Epithelial cell of esophagus (primary cell): Measurements from ENCODE around the gene SHROOM3.

Experiments used
- DNase-seq: peaks from one replicate; pipeline ENCODE4 v3.0.0; 2010; ENCODE audit warnings: low read depth
- H3K4me3 ChIP-seq: 2 replicates; pipeline ENCODE4 v1.5.1; 2011; ENCODE audit warnings: mild to moderate bottlenecking, low read length, control low read depth
- TF ChIP-seq, protein P1 (sequence below): IDR thresholded peaks from 2 replicates; pipeline ENCODE4 v1.5.1; 2011; ENCODE audit warnings: low read depth, mild to moderate bottlenecking, low read length, control low read depth, inconsistent platforms; ENCODE audit not compliant: insufficient read depth; ENCODE audit errors: missing control alignments

Gene SHROOM3

DNA sequence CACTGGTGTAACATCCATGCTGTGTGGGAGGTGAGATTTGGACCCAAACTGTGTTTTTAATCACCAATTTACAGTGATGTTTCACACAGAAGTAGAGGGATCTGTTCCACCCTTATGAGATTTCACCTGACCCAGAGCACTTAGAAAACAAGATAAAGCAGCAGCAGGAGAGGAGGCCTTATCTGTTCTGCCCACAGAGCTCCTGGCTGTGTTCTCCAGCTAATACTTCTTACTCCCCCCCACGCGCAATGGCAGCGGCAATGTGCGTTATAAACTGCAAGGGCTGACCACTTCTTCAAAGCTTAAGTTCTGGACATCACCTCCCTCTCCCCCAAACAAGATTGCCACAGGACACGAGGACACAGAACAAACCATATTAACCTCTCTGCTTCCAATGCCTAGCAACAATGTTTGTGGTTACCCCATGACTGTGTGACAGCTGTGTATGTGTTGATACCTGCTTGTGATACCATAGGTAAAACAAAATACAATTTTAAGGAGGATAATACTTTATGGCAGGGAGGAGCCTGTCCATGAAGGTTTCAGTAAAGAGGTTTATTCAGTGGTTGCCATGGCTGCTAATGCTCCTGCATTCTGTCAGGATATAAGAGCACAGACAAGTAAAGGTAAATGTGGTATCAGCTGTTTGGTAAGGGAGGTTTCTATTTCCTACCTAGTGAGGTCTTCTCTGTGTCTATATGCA, 252.9 kb downstream of the SHROOM3 start:
- DNase-seq = no peak
- no peak overlapping the region for H3K4me3 ChIP-seq
- TF ChIP-seq, protein P1, sequence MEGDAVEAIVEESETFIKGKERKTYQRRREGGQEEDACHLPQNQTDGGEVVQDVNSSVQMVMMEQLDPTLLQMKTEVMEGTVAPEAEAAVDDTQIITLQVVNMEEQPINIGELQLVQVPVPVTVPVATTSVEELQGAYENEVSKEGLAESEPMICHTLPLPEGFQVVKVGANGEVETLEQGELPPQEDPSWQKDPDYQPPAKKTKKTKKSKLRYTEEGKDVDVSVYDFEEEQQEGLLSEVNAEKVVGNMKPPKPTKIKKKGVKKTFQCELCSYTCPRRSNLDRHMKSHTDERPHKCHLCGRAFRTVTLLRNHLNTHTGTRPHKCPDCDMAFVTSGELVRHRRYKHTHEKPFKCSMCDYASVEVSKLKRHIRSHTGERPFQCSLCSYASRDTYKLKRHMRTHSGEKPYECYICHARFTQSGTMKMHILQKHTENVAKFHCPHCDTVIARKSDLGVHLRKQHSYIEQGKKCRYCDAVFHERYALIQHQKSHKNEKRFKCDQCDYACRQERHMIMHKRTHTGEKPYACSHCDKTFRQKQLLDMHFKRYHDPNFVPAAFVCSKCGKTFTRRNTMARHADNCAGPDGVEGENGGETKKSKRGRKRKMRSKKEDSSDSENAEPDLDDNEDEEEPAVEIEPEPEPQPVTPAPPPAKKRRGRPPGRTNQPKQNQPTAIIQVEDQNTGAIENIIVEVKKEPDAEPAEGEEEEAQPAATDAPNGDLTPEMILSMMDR = no peak

DNA sequence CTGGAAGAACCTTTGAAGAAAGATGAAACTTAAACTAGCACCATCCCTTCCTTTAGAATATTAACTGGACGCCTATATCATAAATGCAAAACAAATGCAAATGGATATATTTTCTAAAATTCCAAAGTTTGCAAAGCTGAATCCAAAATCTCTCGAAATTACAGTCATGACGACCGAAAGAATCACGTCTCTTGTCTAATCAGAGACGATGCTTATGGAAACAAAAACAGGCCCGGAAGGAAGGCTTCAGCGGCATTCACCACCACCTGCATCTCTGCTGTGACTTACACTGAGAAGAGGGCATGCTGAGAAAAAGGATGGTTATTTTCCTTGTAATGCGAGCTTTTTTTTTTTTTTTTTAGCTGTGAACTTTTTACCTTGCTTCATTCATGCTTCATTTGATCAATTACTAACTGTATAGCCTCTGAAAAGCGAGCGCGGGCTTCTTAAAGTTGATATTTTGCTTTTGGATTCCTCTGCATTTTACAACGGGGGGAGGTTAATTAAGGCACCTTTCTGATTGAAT, 253.7 kb downstream of the SHROOM3 start:
- DNase-seq = peak; percentile 13
- TF ChIP-seq, protein P1 = no peak
- peak overlapping the region; percentile 49 for H3K4me3 ChIP-seq

DNA sequence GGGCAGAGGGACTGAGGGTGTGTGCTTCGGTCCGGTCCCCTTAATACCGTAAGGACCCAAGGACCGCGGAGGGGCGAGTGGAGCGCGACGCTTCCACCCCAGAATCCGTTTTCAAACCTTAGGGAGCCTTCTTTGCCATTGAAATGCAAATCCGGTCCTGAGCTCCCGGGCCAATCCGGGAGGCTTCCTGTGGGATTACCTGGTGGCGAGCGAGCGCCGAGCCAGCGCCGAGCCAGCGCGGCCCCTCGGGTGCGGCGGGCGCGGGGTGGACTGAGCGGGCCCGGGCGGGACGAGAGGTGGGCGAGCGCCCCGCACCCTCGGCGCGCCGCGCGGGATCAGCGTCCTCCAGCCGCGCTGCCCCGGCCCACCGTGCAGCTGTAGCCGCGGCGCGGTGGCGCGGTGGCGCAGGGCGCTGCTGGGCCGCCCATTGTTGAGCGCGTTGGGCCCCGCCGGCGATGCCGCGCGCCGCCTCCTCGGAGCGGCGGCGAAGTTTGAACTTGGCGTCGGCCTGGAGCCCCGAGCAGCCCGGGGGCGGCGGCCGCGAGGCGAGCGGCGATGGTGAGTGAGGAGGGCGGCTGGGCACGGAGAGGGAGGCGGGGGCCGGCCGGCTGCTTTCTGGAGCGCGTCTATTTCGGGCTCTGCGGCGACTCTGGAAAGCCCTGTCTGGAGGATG, 254.3 kb downstream of the SHROOM3 start:
- H3K4me3 ChIP-seq = peak overlapping the region; percentile 61
- TF ChIP-seq, protein P1 = no peak
- peak; percentile 79 for DNase-seq

DNA sequence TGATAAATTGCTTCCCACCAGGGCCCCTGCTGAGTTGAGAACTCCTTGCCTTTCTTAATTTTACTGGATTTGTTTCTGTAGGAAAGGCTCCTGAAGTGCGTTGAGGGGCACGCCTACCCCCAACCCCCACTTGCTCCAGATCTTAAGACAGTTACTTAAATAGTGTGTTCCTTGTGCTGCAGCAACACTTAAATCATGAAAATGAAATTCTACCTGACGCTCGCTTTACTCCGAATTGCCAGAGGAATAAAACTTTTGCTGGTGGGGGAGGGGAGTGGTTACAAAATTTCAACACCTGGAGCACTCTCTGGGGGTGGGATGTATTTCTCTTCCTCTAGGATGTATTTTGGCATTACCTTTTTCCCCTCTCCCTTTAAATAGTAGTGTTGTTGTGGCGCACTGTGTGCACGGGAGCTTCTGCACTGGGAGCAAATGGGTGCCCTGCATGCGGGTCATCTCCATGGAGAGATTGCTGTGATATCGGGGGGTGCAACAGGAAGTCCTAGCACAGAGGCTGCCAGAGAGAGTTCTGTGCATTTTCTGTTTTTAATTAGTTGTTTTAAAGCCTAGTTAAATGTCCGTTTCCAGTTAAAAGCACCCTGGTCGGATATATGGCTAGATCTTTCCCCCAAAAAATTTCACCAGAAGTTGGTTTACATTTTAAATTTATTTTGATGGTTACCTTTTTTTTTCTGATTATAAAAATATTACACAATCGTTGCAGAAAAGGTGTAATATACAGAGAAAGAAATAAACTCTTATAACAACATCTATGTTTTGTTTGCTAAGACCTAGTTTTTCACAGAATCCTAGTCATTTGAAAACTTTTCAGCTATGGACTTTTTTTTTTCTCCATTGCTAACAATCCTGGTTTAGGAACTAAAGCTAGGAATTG, 255.2 kb downstream of the SHROOM3 start:
- H3K4me3 ChIP-seq = peak overlapping the region; percentile 61
- TF ChIP-seq, protein P1 = no peak
- DNase-seq = peak; percentile 28

DNA sequence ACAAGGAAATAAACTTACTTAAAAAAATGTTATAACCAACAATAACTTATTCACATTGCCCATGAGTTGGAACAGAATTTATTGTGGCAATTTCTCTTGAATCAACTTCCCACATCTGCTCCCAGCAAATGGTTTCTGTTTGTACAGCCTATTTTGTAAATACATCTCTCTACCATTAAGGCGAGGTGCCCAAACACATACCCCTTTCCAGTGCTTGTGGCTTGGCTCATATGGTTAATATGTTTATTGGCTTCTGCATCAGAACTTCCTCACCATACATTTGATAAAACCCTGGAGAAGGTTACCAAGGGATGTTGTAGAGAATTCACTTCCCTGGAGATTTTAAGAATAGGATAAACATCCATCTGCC, 255.9 kb downstream of the SHROOM3 start:
- no peak for DNase-seq
- TF ChIP-seq, protein P1 = no peak
- H3K4me3 ChIP-seq = no peak overlapping the region

DNA sequence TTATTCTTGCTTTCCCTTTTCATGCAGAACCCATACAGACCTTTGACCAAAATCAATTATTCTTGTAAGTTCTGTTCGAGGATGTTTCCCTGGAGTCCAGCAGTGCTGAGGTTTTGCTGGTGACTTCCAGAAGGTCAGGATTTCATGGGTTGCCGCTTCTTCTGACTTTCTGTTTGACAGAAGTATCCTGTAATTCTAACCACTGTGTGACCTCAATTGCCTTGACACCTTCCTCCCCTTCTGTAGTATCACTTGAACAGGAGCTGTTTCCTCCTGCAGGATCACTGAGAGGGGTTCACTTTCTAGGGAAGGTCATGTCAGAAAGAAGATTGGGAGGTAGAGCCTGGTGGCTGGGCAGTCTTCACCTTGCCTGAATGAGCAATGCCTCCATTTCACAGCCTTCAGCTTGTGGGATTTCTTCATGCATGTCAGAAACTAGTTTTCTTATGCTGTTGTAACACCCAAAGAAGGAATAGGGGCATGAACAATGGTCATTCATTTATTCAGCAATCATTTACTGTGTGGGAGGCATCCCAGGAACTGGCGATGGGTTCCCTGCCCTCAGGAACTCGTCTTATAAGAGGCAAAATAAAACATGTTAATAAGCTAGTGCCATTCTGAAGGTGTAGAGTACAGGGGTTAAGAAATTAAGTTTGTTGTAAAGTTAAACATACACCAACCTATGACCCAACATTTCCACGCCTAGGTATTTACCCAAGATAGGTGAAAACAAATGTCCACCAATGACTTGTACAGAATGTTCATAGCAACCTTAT, 257.0 kb downstream of the SHROOM3 start:
- no peak for DNase-seq
- H3K4me3 ChIP-seq = no peak overlapping the region
- TF ChIP-seq, protein P1 = no peak
